Epithelial cell of esophagus (primary cell): ENCODE data around the gene KRTAP1-1.

Experiments
- DNase-seq: peaks from one replicate; pipeline ENCODE4 v3.0.0; 2010; ENCODE audit warnings: low read depth
- H3K4me3 ChIP-seq: 2 replicates; pipeline ENCODE4 v1.5.1; 2011; ENCODE audit warnings: mild to moderate bottlenecking, low read length, control low read depth
- CTCF ChIP-seq: IDR thresholded peaks from 2 replicates; pipeline ENCODE4 v1.5.1; 2011; ENCODE audit warnings: low read depth, mild to moderate bottlenecking, low read length, control low read depth, inconsistent platforms; ENCODE audit not compliant: insufficient read depth; ENCODE audit errors: missing control alignments

KRTAP1-1 gene

DNA sequence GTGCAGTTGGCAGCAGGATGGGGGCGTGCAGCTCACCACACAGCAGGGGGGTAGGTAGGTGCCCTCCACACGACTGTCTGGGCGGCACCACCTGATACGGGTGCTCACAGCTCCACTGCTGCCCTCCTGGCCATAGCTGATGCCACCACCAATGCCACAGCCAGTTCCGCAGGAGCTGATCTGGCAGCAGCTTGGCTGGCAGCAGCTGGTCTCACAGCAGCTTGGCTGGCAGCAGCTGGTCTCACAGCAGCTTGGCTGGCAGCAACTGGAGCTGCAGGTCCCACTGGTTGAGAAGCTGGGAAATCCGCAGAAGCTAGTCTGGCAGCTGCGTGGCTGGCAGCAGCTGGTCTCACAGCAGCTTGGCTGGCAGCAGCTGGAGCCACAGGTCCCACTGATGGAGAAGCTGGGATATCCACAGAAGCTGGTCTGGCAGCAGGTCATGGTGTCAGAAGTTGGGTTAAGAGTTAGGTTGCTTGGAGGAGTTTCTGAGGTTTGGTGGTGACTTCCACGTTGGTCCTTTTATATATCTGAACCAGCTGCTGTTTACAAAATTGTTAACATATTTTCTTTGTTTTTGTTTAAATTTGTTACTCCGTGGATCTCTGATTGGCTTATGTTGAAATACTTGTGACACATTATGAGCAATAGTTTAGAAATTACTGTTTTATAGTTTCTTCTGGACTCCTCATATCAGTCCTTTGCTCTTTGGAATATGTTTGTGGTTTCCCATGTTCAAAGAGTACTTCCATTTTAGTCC lies 14.4 kb downstream of the KRTAP1-1 start, which contains the start of gene KRTAP1-5:
TSS of gene KRTAP1-5 (minus strand) at position 494 of the 757 bp plus-strand sequence. CDS start at position 441, 53 bp downstream.
- H3K4me3 ChIP-seq, result no peak within 1 kb of the TSS
- DNase-seq, result peak; percentile 34
- no peak for TF ChIP-seq CTCF

DNA sequence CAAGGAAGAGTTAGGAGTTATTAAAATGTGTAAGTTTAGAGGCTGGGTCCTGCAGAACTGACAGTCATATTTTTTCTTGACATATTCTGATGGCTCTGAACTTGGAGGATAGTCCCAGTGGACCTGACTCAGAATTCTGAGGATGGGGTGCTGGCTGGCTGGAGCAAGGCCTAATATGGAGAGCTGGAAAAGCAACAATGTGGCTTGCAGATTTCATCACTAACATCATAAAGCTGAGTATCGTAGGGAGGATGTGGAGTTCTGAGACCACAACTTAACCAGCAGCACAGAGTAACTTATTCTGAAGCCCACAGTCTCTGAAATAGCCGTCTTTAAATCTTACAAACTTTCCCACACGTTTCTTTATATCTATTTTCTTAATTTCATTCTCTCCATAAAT lies 16.6 kb downstream of the KRTAP1-1 start:
- TF ChIP-seq CTCF, result no peak
- no peak overlapping the region for H3K4me3 ChIP-seq
- DNase-seq, result no peak

DNA sequence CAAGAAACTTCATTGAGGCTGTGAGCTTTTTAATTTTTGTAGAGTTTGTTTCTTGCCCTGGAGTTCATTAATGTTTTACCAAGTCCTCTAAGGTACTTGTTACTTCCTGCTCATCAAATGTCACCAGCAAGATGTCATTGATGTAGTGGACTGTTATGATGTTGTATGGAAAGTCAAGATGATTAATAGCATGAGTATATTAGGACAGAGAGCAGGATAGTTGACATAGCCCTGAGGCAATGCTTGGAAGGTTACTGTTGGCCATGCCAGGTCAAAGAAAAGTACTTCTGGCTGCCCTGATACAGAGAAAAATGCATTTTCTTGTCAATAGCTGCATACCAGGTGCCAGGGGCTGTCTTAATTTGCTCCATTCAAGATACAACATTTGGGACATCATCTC lies 20.9 kb downstream of the KRTAP1-1 start:
- TF ChIP-seq CTCF, result no peak
- no peak overlapping the region for H3K4me3 ChIP-seq
- DNase-seq, result no peak

GRCh38 chr17:41019415-41019814 lies 21.8 kb downstream of the KRTAP1-1 start:
- no peak overlapping the region for H3K4me3 ChIP-seq
- no peak for DNase-seq
- no peak for TF ChIP-seq CTCF

GRCh38 chr17:41018541-41018940 lies 22.7 kb downstream of the KRTAP1-1 start:
- DNase-seq, result no peak
- no peak for TF ChIP-seq CTCF

GRCh38 chr17:41016578-41017215 lies 24.6 kb downstream of the KRTAP1-1 start:
- TF ChIP-seq CTCF, result no peak
- no peak for DNase-seq

More at GRCh38 chr17:41018541-41018940, 22.7 kb downstream of the KRTAP1-1 start:
- no peak overlapping the region for H3K4me3 ChIP-seq

More at GRCh38 chr17:41016578-41017215, 24.6 kb downstream of the KRTAP1-1 start:
- no peak overlapping the region for H3K4me3 ChIP-seq
